Measurements from ENCODE around the gene KRT86. TPM values are rescaled to one million over a fixed set of nuclear protein-coding genes. Genes with fewer than 3 reads are reported as not detected.

Gene KRT86
- total and polyA plus RNA-seq, 9 of the 15 experiments (the other 6 are each of a cell fraction or from before 2014, with no cell fraction given): not detected

GRCh38 chr12:52277486-52278245 lies 3.2 kb downstream of the KRT86 start:
- Histone ChIP-seq H3K36me3 (ENCODE audit: control insufficient read depth, insufficient read depth, low read length) (no peaks in the 10 kb centered on the region), H4K20me1 (replicated peaks; ENCODE audit: control insufficient read depth, insufficient read depth, low read length) (no peaks in the 10 kb centered on the region; the same call in 1 of the 2 replicates), H3K79me2 (ENCODE audit: control insufficient read depth, insufficient read depth, low read length) (no peaks in the 10 kb centered on the region), H3K4me3 (no peak overlapping the region), H3K4me1 (replicated peaks in 1 of 2; ENCODE audit: control insufficient read depth in 2 of 2, insufficient read depth in 2 of 2, low read length in 2 of 2) (peaks cover 6 to 22% of the 10 kb centered on the region in 2 experiments; a peak in 4 of 5 replicates), H2AFZ (ENCODE audit: low read depth, low read length) (no peak overlapping the region), H3K27me3 (ENCODE audit: control insufficient read depth in 2 of 2, insufficient read depth in 2 of 2, low read length in 2 of 2) (peaks cover 0 to 19% of the 10 kb centered on the region in 2 experiments; a peak in 2 of 5 replicates), H3K4me2 (ENCODE audit: insufficient read depth, low read length) (no peak overlapping the region), H3K9me3 (replicated peaks; ENCODE audit: control insufficient read depth, insufficient read depth, low read depth, low read length) (no peaks in the 10 kb centered on the region), H3K27ac (ENCODE audit: extremely low read depth, low read depth, low read length) (no peak overlapping the region), H3K9ac (ENCODE audit: insufficient read depth in 1 of 2, low read depth in 2 of 2, low read length in 2 of 2) (no peak overlapping the region), H3K9me1 (ENCODE audit: control insufficient read depth, insufficient read depth, low read length) (no peaks in the 10 kb centered on the region)
- ATAC-seq (no peak), DNase-seq (ENCODE audit: extremely low read depth in 1 of 4, low spot score in 3 of 4) (no peak), FAIRE-seq (no peak)
- intact Hi-C loops (cut with micrococcal nuclease) (no loop called here), in situ Hi-C loops (cut with MboI) (no loop called here)
- no TSS peak for BruUV-seq (replicated peaks)
- POLR2A ChIA-PET: interaction anchor here (1.0 to 1.3 kb wide), 2 partner anchors 8 to 14 kb away, joined by 3 to 5 read pairs; no protein-coding TSS in a partner anchor
- WGBS (ENCODE audit: insufficient coverage, low coverage, missing lambda C conversion rate): 4% methylated on average over 9 of the region's 9 CpGs
- CTCF ChIA-PET (ENCODE audit: low intra/inter-chr PET ratio): no interaction called here
- TF ChIP-seq EP300 (IDR thresholded peaks at IDR 0.05; ENCODE audit: low read length) (no peak), ZNF518B (CRISPR knock-in tag; IDR thresholded peaks at IDR 0.05) (no peak), NFIC (IDR thresholded peaks at IDR 0.05) (no peak), ZNF184 (CRISPR knock-in tag; IDR thresholded peaks at IDR 0.05) (no peak), ZHX1 (conservative IDR thresholded peaks at IDR 0.05; ENCODE audit: low read length) (no peak), ZNF436 (CRISPR knock-in tag; IDR thresholded peaks at IDR 0.05) (no peak), CC2D1A (IDR thresholded peaks at IDR 0.05) (no peak)
